Measurements from ENCODE around the gene GOLGA6C.
"Not testable (repeated sequence)": the region's sequence is repeated elsewhere in the genome, so short reads cannot be mapped to it uniquely, and the experiment has no call there.

The GOLGA6C gene

GRCh38 chr15:75258034-75258433 is at the start of gene GOLGA6C:
Gene GOLGA6C (plus strand): TSS chr15:75258334. CDS start chr15:75258599, 265 bp downstream.
- not testable (repeated sequence) for H4K20me1 ChIP-seq (ENCODE audit: insufficient read depth, low read length); H3K4me2 ChIP-seq (ENCODE audit: low read depth, low read length); H2AFZ ChIP-seq (ENCODE audit: low read length); H3K27ac ChIP-seq (ENCODE audit: low read length); H3K9me3 ChIP-seq (replicated peaks; ENCODE audit: insufficient read depth, low read length); H3F3A ChIP-seq (ENCODE audit: insufficient read depth, low read length); H3K36me3 ChIP-seq (replicated peaks; ENCODE audit: insufficient read depth, low read length); H3K27me3 ChIP-seq (replicated peaks; ENCODE audit: insufficient read depth, low read length); DNase-seq; H3K9ac ChIP-seq (ENCODE audit: low read length); H3K4me1 ChIP-seq (ENCODE audit: low read length); H3K9me2 ChIP-seq (replicated peaks; ENCODE audit: insufficient read depth, low read length); H3K4me3 ChIP-seq (ENCODE audit: low read length); H3K79me2 ChIP-seq (ENCODE audit: low read length)

- no peak for DNase-seq
- H3K9ac ChIP-seq (ENCODE audit: low read length) = no peak overlapping the region
Measured at GRCh38 chr15:75208501-75209288, 49.4 kb upstream of the GOLGA6C start.

GRCh38 chr15:75209289-75209676 is 48.9 kb upstream of the GOLGA6C start:
- no peak overlapping the region for H2AFZ ChIP-seq (ENCODE audit: low read length)
- no peak overlapping the region for H3K27ac ChIP-seq (ENCODE audit: low read length)
- no peak overlapping the region for H3K9ac ChIP-seq (ENCODE audit: low read length)
- TF ChIP-seq EZH2 (optimal IDR thresholded peaks at IDR 0.05; ENCODE audit: low read depth, low read length) = no peak
- no peak for TF ChIP-seq CTCF (IDR thresholded peaks at IDR 0.05; ENCODE audit: low read length)
- no peak for TF ChIP-seq EZH2phosphoT487 (IDR thresholded peaks at IDR 0.05; ENCODE audit: low read length)
- peaks cover 5% of the 10 kb centered on the region for H3K4me1 ChIP-seq (ENCODE audit: low read length)
- H3K27me3 ChIP-seq (replicated peaks; ENCODE audit: insufficient read depth, low read length) = no peaks in the 10 kb centered on the region
- no peak overlapping the region for H3K4me2 ChIP-seq (ENCODE audit: low read depth, low read length)
- H3K36me3 ChIP-seq (replicated peaks; ENCODE audit: insufficient read depth, low read length) = peaks cover 63% of the 10 kb centered on the region
- no peaks in the 10 kb centered on the region for H3K9me3 ChIP-seq (replicated peaks; ENCODE audit: insufficient read depth, low read length)
- no peak for DNase-seq
- H3K79me2 ChIP-seq (ENCODE audit: low read length) = peaks cover 99% of the 10 kb centered on the region
- peaks cover 90% of the 10 kb centered on the region for H4K20me1 ChIP-seq (ENCODE audit: insufficient read depth, low read length)
- no peak overlapping the region for H3K4me3 ChIP-seq (ENCODE audit: low read length)
- H3F3A ChIP-seq (ENCODE audit: insufficient read depth, low read length) = peaks cover 8% of the 10 kb centered on the region
- no peaks in the 10 kb centered on the region for H3K9me2 ChIP-seq (replicated peaks; ENCODE audit: insufficient read depth, low read length)

More at GRCh38 chr15:75208501-75209288, 49.4 kb upstream of the GOLGA6C start:
- H2AFZ ChIP-seq (ENCODE audit: low read length) = no peak overlapping the region
- peaks cover 10% of the 10 kb centered on the region for H3K4me1 ChIP-seq (ENCODE audit: low read length)
- no peak overlapping the region for H3K4me2 ChIP-seq (ENCODE audit: low read depth, low read length)
- no peak overlapping the region for H3K4me3 ChIP-seq (ENCODE audit: low read length)
- peaks cover 99% of the 10 kb centered on the region for H3K79me2 ChIP-seq (ENCODE audit: low read length)
- peaks cover 63% of the 10 kb centered on the region for H3K36me3 ChIP-seq (replicated peaks; ENCODE audit: insufficient read depth, low read length)
- H4K20me1 ChIP-seq (ENCODE audit: insufficient read depth, low read length) = peaks cover 94% of the 10 kb centered on the region
- peaks cover 8% of the 10 kb centered on the region for H3F3A ChIP-seq (ENCODE audit: insufficient read depth, low read length)
- no peak overlapping the region for H3K27ac ChIP-seq (ENCODE audit: low read length)
- no peak for TF ChIP-seq CTCF (IDR thresholded peaks at IDR 0.05; ENCODE audit: low read length)
- no peak for TF ChIP-seq EZH2 (optimal IDR thresholded peaks at IDR 0.05; ENCODE audit: low read depth, low read length)
- TF ChIP-seq EZH2phosphoT487 (IDR thresholded peaks at IDR 0.05; ENCODE audit: low read length) = no peak
- H3K27me3 ChIP-seq (replicated peaks; ENCODE audit: insufficient read depth, low read length) = no peaks in the 10 kb centered on the region
- no peaks in the 10 kb centered on the region for H3K9me3 ChIP-seq (replicated peaks; ENCODE audit: insufficient read depth, low read length)
- H3K9me2 ChIP-seq (replicated peaks; ENCODE audit: insufficient read depth, low read length) = no peaks in the 10 kb centered on the region

- no peaks in the 10 kb centered on the region for H3K27me3 ChIP-seq (replicated peaks; ENCODE audit: insufficient read depth, low read length)
- H3K9me2 ChIP-seq (replicated peaks; ENCODE audit: insufficient read depth, low read length) = no peaks in the 10 kb centered on the region
- no peak overlapping the region for H3K27ac ChIP-seq (ENCODE audit: low read length)
- no peak overlapping the region for H3K4me3 ChIP-seq (ENCODE audit: low read length)
- H3K4me2 ChIP-seq (ENCODE audit: low read depth, low read length) = no peak overlapping the region
- H3K36me3 ChIP-seq (replicated peaks; ENCODE audit: insufficient read depth, low read length) = peaks cover 56% of the 10 kb centered on the region
- TF ChIP-seq EZH2 (optimal IDR thresholded peaks at IDR 0.05; ENCODE audit: low read depth, low read length) (no peak), EZH2phosphoT487 (IDR thresholded peaks at IDR 0.05; ENCODE audit: low read length) (no peak), CTCF (IDR thresholded peaks at IDR 0.05; ENCODE audit: low read length) (no peak)
- DNase-seq = no peak
- H4K20me1 ChIP-seq (ENCODE audit: insufficient read depth, low read length) = peaks cover 84% of the 10 kb centered on the region
- no peak overlapping the region for H2AFZ ChIP-seq (ENCODE audit: low read length)
- peaks cover 21% of the 10 kb centered on the region for H3F3A ChIP-seq (ENCODE audit: insufficient read depth, low read length)
- H3K9ac ChIP-seq (ENCODE audit: low read length) = no peak overlapping the region
- no peaks in the 10 kb centered on the region for H3K9me3 ChIP-seq (replicated peaks; ENCODE audit: insufficient read depth, low read length)
- no peaks in the 10 kb centered on the region for H3K4me1 ChIP-seq (ENCODE audit: low read length)
- H3K79me2 ChIP-seq (ENCODE audit: low read length) = peaks cover 85% of the 10 kb centered on the region
Measured at GRCh38 chr15:75210811-75211230, 47.3 kb upstream of the GOLGA6C start.

All from MM.1S (cell line).